PC-3 (cell line): ENCODE measurements around the gene TLR3. TPM values are rescaled to one million over a fixed set of nuclear protein-coding genes. Genes with fewer than 3 reads are reported as not detected.
"Not testable (repeated sequence)": the region's sequence is repeated elsewhere in the genome, so short reads cannot be mapped to it uniquely, and the experiment has no call there.

Experiments used
- ATAC-seq: fragments of 200-7000 bp; cut with Tn5 transposase; 2 replicates; pipeline ENCODE4 v1.9.1; 2020; ENCODE audit warnings: mild to moderate bottlenecking, moderate library complexity
- BruUV-seq: library from RNA; stranded (reverse); fragments of 400-500 nt; replicated peaks from 2 replicates; lab custom pipeline; 2021; lab: Mats Ljungman, UMichigan
- CTCF ChIA-PET: fragments of 300-600 bp; sonication (Branson Sonifier 250); formaldehyde crosslinking; loops from one replicate; lab custom pipeline; 2022; ENCODE audit warnings: antibody characterized with exemption; lab: Charles Lee
- POLR2A ChIA-PET: fragments of 300-600 bp; sonication (Branson Sonifier 250); formaldehyde crosslinking; loops from one replicate; lab custom pipeline; 2022; ENCODE audit warnings: antibody characterized with exemption; ENCODE audit not compliant: unreplicated experiment; lab: Charles Lee
- DNase-seq: peaks from one replicate; pipeline ENCODE4 v3.0.0-alpha.2; 2015
- H2AFZ ChIP-seq: fragments of 300-600 bp; sonication (generic); 2 replicates; pipeline ENCODE4 v1.6.0; 2016; ENCODE audit warnings: antibody characterized with exemption, low read length
- H3F3A ChIP-seq: fragments of 300-600 bp; sonication (generic); one replicate; pipeline ENCODE4 v1.6.0; 2017; ENCODE audit warnings: antibody characterized with exemption, low read length, control low read depth, mild to moderate bottlenecking; ENCODE audit not compliant: unreplicated experiment
- H3K27ac ChIP-seq: fragments of 300-600 bp; sonication (generic); 2 replicates; pipeline ENCODE4 v1.5.1; 2016; ENCODE audit warnings: mild to moderate bottlenecking, low read length
- H3K27me3 ChIP-seq: fragments of 300-600 bp; sonication (generic); 2 replicates; pipeline ENCODE4 v1.6.1; 2016; ENCODE audit warnings: low read length, mixed read lengths
- H3K36me3 ChIP-seq: fragments of 300-600 bp; sonication (generic); 2 replicates; pipeline ENCODE4 v1.6.1; 2016; ENCODE audit warnings: low read depth, mixed run types, low read length, mixed read lengths
- H3K4me1 ChIP-seq: fragments of 300-600 bp; sonication (generic); 2 replicates; pipeline ENCODE4 v1.5.1; 2016; ENCODE audit warnings: low read length; ENCODE audit not compliant: insufficient read depth
- H3K4me2 ChIP-seq: fragments of 300-600 bp; sonication (generic); 2 replicates; pipeline ENCODE4 v1.6.0; 2016; ENCODE audit warnings: low read length
- H3K4me3 ChIP-seq: fragments of 300-600 bp; sonication (generic); 2 replicates; pipeline ENCODE4 v1.5.1; 2016; ENCODE audit warnings: mild to moderate bottlenecking, low read length, mixed read lengths
- H3K79me2 ChIP-seq: fragments of 300-600 bp; sonication (generic); 2 replicates; pipeline ENCODE4 v1.6.1; 2017; ENCODE audit warnings: low read length, mixed read lengths
- H3K9ac ChIP-seq: fragments of 300-600 bp; sonication (generic); 2 replicates; pipeline ENCODE4 v1.6.0; 2016; ENCODE audit warnings: mild to moderate bottlenecking, low read length
- H3K9me2 ChIP-seq: fragments of 300-600 bp; sonication (generic); replicated peaks from 2 replicates; pipeline ENCODE4 v1.6.1; 2016; ENCODE audit warnings: mixed run types, low read length, mixed read lengths
- H3K9me3 ChIP-seq: fragments of 300-600 bp; sonication (generic); 2 replicates; pipeline ENCODE4 v1.6.1; 2016; ENCODE audit warnings: low read length, mixed read lengths
- H4K20me1 ChIP-seq: fragments of 300-600 bp; sonication (generic); 2 replicates; pipeline ENCODE4 v1.6.1; 2016; ENCODE audit warnings: low read length, mixed read lengths
- CTCF ChIP-seq: fragments of 300-600 bp; sonication (generic); conservative IDR thresholded peaks from 2 replicates; pipeline ENCODE4 v1.5.1; 2017; ENCODE audit warnings: antibody characterized with exemption, low read depth, mild to moderate bottlenecking, low read length
- EZH2 ChIP-seq: fragments of 300-600 bp; sonication (generic); IDR thresholded peaks from one replicate; pipeline ENCODE4 v1.6.1; 2017; ENCODE audit warnings: antibody characterized with exemption, mild to moderate bottlenecking, low read length; ENCODE audit not compliant: unreplicated experiment
- EZH2phosphoT487 ChIP-seq: fragments of 300-600 bp; sonication (generic); IDR thresholded peaks from 2 replicates; pipeline ENCODE4 v1.6.1; 2018; ENCODE audit warnings: mild to moderate bottlenecking, antibody characterized with exemption, low read length, borderline replicate concordance
- intact Hi-C: fragments of 100-400 bp; cut with micrococcal nuclease; formaldehyde crosslinking; loops from 2 replicates; pipeline ENCODE4 v1.9.0; 2023
- total RNA-seq: library from RNA; depleted of rRNA; stranded (reverse); fragments of >200 nt; gene quantifications from 2 replicates; pipeline ENCODE4 v1.2.3, GENCODE V29; 2014

The TLR3 gene
- total RNA-seq, 1 experiment from 2014 or later: 0.33 TPM

GRCh38 chr4:186033027-186033426 is 35.9 kb upstream of the TLR3 start:
- H3F3A ChIP-seq: no peaks in the 10 kb centered on the region
- H3K36me3 ChIP-seq: no peaks in the 10 kb centered on the region
- H3K9me2 ChIP-seq: no peaks in the 10 kb centered on the region
- H3K4me2 ChIP-seq: no peak overlapping the region
- no peak overlapping the region for H3K4me3 ChIP-seq
- DNase-seq (no peak), ATAC-seq (no peak)
- H3K27ac ChIP-seq: no peak overlapping the region
- no peaks in the 10 kb centered on the region for H3K27me3 ChIP-seq
- ChIA-PET POLR2A (no interaction called here), CTCF (no interaction called here)
- no peaks in the 10 kb centered on the region for H4K20me1 ChIP-seq
- no peak overlapping the region for H3K9ac ChIP-seq
- no peaks in the 10 kb centered on the region for H3K79me2 ChIP-seq
- H3K9me3 ChIP-seq: 0 out of 2 replicates have a peak, but pooled peaks cover 5% of the 10 kb centered on the region
- BruUV-seq: no TSS peak
- intact Hi-C loops: no loop called here
- TF ChIP-seq EZH2: no peak
- no peak for TF ChIP-seq CTCF
- no peak for TF ChIP-seq EZH2phosphoT487
- H3K4me1 ChIP-seq: no peaks in the 10 kb centered on the region
- H2AFZ ChIP-seq: no peak overlapping the region

DNA sequence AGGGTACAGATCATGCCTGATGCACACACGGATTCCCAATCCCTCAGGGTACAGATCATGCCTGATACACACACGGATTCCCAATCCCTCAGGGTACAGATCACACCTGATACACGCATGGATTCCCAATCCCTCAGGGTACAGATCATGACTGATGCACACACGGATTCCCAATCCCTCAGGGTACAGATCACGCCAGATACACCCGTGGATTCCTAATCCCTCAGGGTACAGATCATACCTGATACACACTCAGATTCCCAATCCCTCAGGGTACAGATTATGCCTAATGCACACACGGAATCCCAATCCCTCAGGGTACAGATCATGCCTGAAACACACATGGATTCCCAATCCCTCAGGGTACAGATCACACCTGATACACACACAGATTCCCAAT is 34.3 kb upstream of the TLR3 start:
- H3K9ac ChIP-seq, H2AFZ ChIP-seq, DNase-seq, H3K4me2 ChIP-seq, H3K9me3 ChIP-seq, H3K79me2 ChIP-seq, H3K36me3 ChIP-seq, H3F3A ChIP-seq, H4K20me1 ChIP-seq, CTCF ChIA-PET, BruUV-seq, H3K27ac ChIP-seq, H3K4me1 ChIP-seq, POLR2A ChIA-PET, H3K27me3 ChIP-seq, H3K9me2 ChIP-seq, H3K4me3 ChIP-seq, ATAC-seq: not testable (repeated sequence)
- intact Hi-C loops: loop anchor here (5.0 kb wide), 1 partner anchor 103 kb away; no protein-coding TSS in a partner anchor

- Histone ChIP-seq H3K36me3 (no peaks in the 10 kb centered on the region), H3K9ac (no peak overlapping the region), H3K4me1 (no peaks in the 10 kb centered on the region), H2AFZ (no peak overlapping the region), H3K9me3 (0 out of 2 replicates have a peak, but pooled peaks cover 5% of the 10 kb centered on the region), H3K79me2 (no peaks in the 10 kb centered on the region), H3K27ac (no peak overlapping the region), H3F3A (no peaks in the 10 kb centered on the region), H3K4me2 (no peak overlapping the region), H3K4me3 (no peak overlapping the region), H3K9me2 (no peaks in the 10 kb centered on the region), H4K20me1 (no peaks in the 10 kb centered on the region), H3K27me3 (peaks cover 2% of the 10 kb centered on the region)
- BruUV-seq: no TSS peak
- ATAC-seq (no peak), DNase-seq (no peak)
- intact Hi-C loops: loop anchor here (5.0 kb wide), 1 partner anchor 100 kb away; no protein-coding TSS in a partner anchor
- TF ChIP-seq EZH2 (no peak), CTCF (no peak), EZH2phosphoT487 (no peak)
- ChIA-PET CTCF (interaction anchor here (1.6 kb wide), 1 partner anchor 396 kb away, joined by 11 read pairs; no protein-coding TSS in a partner anchor), POLR2A (no interaction called here)
These were observed 31.9 kb upstream of the TLR3 start for GRCh38 chr4:186036976-186037581.
